Activated gamma-delta T cell treated with Interleukin-2 at 50 U/mL for 16 hours (primary cell): ENCODE results near the gene TNRC6C.
"Not testable (repeated sequence)": the region's sequence is repeated elsewhere in the genome, so short reads cannot be mapped to it uniquely, and the experiment has no call there.

Experiments used
- DNase-seq: peaks from one replicate; pipeline ENCODE4 v3.0.0-alpha.2; 2020

Gene TNRC6C

GRCh38 chr17:78049609-78050008, 91.1 kb downstream of the TNRC6C start:
- DNase-seq, result no peak

- DNase-seq, result no peak
Observed at GRCh38 chr17:78051186-78051972, 92.9 kb downstream of the TNRC6C start.

GRCh38 chr17:78053777-78054468, 95.4 kb downstream of the TNRC6C start:
- no peak for DNase-seq

- no peak for DNase-seq
Observed at GRCh38 chr17:78057113-78057740, 98.7 kb downstream of the TNRC6C start.

- DNase-seq, result no peak
Observed at GRCh38 chr17:78058001-78058400, 99.5 kb downstream of the TNRC6C start.

GRCh38 chr17:78058581-78058980, 100.1 kb downstream of the TNRC6C start:
- no peak for DNase-seq

GRCh38 chr17:78062596-78062995, 104.1 kb downstream of the TNRC6C start:
- no peak for DNase-seq

- no peak for DNase-seq
Observed at GRCh38 chr17:78063489-78063888, 105.0 kb downstream of the TNRC6C start.

GRCh38 chr17:78064708-78065107, 106.2 kb downstream of the TNRC6C start:
- DNase-seq, result no peak

- not testable (repeated sequence) for DNase-seq
Observed at GRCh38 chr17:78066976-78067375, 108.5 kb downstream of the TNRC6C start.

GRCh38 chr17:78069695-78070094, 111.2 kb downstream of the TNRC6C start:
- DNase-seq, result no peak

GRCh38 chr17:78072961-78073360, 114.5 kb downstream of the TNRC6C start:
- no peak for DNase-seq

- no peak for DNase-seq
Observed at GRCh38 chr17:78075011-78075410, 116.5 kb downstream of the TNRC6C start.

GRCh38 chr17:78075545-78075944, 117.0 kb downstream of the TNRC6C start:
- no peak for DNase-seq

- no peak for DNase-seq
Observed at GRCh38 chr17:78079253-78079652, 120.8 kb downstream of the TNRC6C start.

GRCh38 chr17:78081551-78081950, 123.0 kb downstream of the TNRC6C start:
- DNase-seq, result no peak

- DNase-seq, result not testable (repeated sequence)
Observed at GRCh38 chr17:78082355-78082872, 123.9 kb downstream of the TNRC6C start.

GRCh38 chr17:78082988-78083387, 124.5 kb downstream of the TNRC6C start:
- no peak for DNase-seq

GRCh38 chr17:78086740-78087139, 128.2 kb downstream of the TNRC6C start:
- no peak for DNase-seq

- no peak for DNase-seq
Observed at GRCh38 chr17:78088529-78088928, 130.0 kb downstream of the TNRC6C start.

- no peak for DNase-seq
Observed at GRCh38 chr17:78089576-78090281, 131.2 kb downstream of the TNRC6C start.

GRCh38 chr17:78092794-78093324, 134.4 kb downstream of the TNRC6C start:
- no peak for DNase-seq

GRCh38 chr17:78095035-78095434, 136.5 kb downstream of the TNRC6C start:
- no peak for DNase-seq
